LNCAP (cell line): ENCODE data around the gene KLHL6.

Source experiments
- CTCF ChIP-seq: fragments of 450-650 bp; IDR thresholded peaks from 2 replicates; pipeline ENCODE4 v1.5.1; 2017; ENCODE audit warnings: mild to moderate bottlenecking

KLHL6 gene

GRCh38 chr3:183558495-183558894, 3.0 kb upstream of the KLHL6 start:
- no peak for TF ChIP-seq CTCF

- no peak for TF ChIP-seq CTCF
These were observed 1.2 kb upstream of the KLHL6 start for GRCh38 chr3:183556722-183557121.

- TF ChIP-seq CTCF = no peak
These were observed 1.1 kb downstream of the KLHL6 start for GRCh38 chr3:183554377-183554776.

GRCh38 chr3:183553334-183554026, 2.0 kb downstream of the KLHL6 start:
- no peak for TF ChIP-seq CTCF

DNA sequence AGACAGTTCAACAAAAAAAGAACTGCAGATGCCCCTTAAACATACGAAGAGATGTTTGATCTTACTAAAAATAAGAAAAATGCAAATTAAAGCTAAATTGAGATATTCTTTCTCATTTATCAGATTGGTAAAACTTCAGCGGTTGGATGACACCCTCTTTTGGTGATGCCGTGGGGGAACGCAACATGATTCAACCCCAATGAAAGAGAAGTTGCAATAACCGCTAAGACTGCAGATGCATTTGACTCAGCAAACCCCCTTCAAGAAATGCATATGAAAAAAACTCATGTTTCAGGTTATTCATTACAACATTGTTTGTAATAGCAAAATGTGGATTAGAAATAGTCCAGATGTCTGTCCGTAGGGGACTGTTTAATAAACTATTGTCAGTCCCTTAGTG, 3.6 kb downstream of the KLHL6 start:
- no peak for TF ChIP-seq CTCF

DNA sequence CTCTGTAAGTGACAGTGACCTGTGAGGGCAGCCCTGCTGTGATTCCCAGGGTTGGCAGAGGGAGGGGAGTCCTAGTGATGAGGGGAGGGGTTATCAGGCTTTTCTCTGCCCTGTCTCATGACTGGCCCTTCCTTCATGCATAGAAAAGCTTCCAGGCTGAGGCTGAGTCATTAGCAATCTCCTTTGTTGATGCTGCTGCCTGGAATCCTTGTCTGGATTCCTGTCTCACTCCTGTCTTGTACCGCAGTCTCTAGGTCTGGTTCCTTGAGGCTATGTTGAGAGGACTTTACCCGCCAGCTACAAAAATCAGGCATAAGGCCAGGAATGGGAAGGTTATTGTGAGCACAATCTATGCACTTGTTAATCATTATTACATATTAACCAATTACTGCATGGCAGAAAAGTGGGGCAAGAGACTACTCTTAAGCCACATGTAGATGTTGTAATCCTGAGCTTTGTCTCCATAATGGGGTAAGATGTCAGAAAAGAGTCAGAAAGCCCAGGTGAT, 7.2 kb downstream of the KLHL6 start:
- no peak for TF ChIP-seq CTCF

- TF ChIP-seq CTCF = no peak
These were observed 8.9 kb downstream of the KLHL6 start for GRCh38 chr3:183546625-183547024.

- no peak for TF ChIP-seq CTCF
These were observed 9.8 kb downstream of the KLHL6 start for GRCh38 chr3:183545708-183546107.
